Fibroblast of mammary gland (primary cell): Measurements from ENCODE around the gene PDE4B.

Experiments used
- DNase-seq: peaks from one replicate; pipeline ENCODE4 v3.0.0-alpha.2; 2010; ENCODE audit warnings: low read depth
- H3K4me3 ChIP-seq: 2 replicates; pipeline ENCODE4 v1.5.1; 2011; ENCODE audit warnings: low read depth, mild to moderate bottlenecking, low read length, moderate library complexity; ENCODE audit not compliant: control insufficient read depth
- TF ChIP-seq, protein P1 (sequence below): conservative IDR thresholded peaks from 2 replicates; pipeline ENCODE4 v1.5.1; 2011; ENCODE audit warnings: low read depth, low read length, inconsistent platforms; ENCODE audit not compliant: control insufficient read depth, insufficient read depth

PDE4B gene

DNA sequence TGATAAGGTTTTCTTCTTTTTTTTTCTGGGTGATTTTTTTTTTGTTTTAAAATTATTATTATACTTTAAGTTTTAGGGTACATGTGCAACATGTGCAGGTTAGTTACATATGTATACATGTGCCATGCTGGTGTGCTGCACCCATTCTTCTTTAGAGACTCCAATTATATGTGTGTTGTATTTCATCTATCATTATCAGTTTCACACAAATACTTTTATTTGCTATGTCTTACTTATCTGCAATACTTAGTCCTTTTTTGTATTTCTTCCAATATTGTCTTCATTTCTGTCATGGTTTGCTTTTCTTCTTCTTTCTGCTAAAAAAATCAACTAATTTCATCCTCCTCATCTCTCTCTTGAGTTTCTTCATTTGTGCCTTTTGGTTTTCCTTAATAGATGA lies 3.9 kb upstream of the PDE4B start:
- no peak for DNase-seq
- TF ChIP-seq, protein P1, sequence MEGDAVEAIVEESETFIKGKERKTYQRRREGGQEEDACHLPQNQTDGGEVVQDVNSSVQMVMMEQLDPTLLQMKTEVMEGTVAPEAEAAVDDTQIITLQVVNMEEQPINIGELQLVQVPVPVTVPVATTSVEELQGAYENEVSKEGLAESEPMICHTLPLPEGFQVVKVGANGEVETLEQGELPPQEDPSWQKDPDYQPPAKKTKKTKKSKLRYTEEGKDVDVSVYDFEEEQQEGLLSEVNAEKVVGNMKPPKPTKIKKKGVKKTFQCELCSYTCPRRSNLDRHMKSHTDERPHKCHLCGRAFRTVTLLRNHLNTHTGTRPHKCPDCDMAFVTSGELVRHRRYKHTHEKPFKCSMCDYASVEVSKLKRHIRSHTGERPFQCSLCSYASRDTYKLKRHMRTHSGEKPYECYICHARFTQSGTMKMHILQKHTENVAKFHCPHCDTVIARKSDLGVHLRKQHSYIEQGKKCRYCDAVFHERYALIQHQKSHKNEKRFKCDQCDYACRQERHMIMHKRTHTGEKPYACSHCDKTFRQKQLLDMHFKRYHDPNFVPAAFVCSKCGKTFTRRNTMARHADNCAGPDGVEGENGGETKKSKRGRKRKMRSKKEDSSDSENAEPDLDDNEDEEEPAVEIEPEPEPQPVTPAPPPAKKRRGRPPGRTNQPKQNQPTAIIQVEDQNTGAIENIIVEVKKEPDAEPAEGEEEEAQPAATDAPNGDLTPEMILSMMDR, result no peak
- no peak overlapping the region for H3K4me3 ChIP-seq

DNA sequence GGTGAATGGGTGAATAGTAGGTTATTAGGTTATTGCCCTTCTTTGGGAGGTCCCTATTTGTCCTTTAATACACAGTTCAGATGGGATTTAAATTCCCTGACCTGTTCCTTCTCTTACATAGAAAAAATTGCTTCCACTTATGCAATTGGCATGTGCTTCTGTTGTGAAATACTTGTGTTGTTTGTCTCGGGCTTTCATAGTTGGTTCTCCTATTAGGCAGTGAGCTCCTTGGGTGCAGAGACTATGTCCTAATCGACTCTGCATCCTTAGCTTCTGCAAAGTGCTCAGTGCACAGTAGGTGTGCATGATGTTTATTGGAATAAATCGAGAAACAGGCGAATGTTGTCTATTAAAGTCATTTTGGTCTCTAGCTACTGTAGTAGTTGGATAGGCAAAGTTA lies 1.3 kb upstream of the PDE4B start:
- TF ChIP-seq, protein P1, result no peak
- peak; percentile 56 for DNase-seq
- no peak overlapping the region for H3K4me3 ChIP-seq

- H3K4me3 ChIP-seq, result peak overlapping the region; percentile 49
- TF ChIP-seq, protein P1, result no peak
- DNase-seq, result peak; percentile 16
These were observed 660 bp upstream of the PDE4B start for GRCh38 chr1:65791801-65792668.

DNA sequence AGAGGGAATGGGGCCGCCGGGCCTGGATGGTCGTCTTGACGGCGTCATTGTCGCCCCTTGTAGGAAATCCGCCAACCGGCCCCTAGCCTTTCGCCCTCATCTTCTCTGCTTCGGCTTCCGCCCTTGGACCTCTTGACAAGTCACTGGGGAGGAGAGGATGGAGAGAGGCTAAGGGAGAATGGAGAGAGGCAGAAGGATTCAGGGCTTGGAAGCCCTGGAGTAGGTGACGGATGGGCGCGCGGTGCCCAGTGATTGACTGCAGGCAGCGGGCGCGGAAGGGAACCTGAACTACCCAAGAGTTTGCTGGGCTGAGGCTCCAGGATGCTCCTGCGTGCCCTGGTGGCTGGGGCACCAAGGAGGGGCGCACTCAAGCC lies 651 bp downstream of the PDE4B start:
- no peak for DNase-seq
- TF ChIP-seq, protein P1, result no peak
- H3K4me3 ChIP-seq, result peak overlapping the region; percentile 49

DNA sequence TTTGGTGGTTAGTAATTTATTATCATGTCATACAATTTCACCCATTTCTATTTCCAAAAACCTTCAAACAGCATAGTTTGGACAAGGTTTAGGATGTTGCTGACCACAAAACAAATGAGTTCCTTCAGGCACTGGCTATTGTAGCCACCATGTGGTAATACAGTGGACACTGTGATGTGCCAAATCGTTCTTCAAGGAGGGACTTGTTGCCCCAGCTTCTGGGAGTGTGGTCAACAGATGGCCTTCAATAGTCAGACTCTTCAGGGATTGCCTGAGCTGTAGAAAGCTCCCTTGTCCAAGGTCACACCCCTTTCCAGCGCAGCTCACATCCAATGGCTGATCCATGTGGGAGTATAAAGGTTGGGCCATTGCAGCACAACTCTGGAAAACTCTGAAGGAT lies 2.6 kb downstream of the PDE4B start:
- DNase-seq, result no peak
- no peak overlapping the region for H3K4me3 ChIP-seq
- TF ChIP-seq, protein P1, result no peak

- no peak overlapping the region for H3K4me3 ChIP-seq
- DNase-seq, result no peak
- TF ChIP-seq, protein P1, result no peak
These were observed 6.9 kb downstream of the PDE4B start for GRCh38 chr1:65799601-65800000.
